ENCODE data around the gene NOC4L. TPM values are rescaled to one million over a fixed set of nuclear protein-coding genes. Genes with fewer than 3 reads are reported as not detected.

NOC4L gene
- polyA plus RNA-seq, 1 of the 3 experiments (the other 2 are of a cell fraction): 12.9 TPM

GRCh38 chr12:132125736-132126135 lies 18.5 kb upstream of the NOC4L start (continued):
- TF ChIP-seq EP300 (IDR thresholded peaks at IDR 0.05; ENCODE audit: borderline replicate concordance in 1 of 2, low read depth in 1 of 2, low read length in 1 of 2) (no peak), RAD21 (IDR thresholded peaks at IDR 0.05; ENCODE audit: low read length) (no peak), YY1 (IDR thresholded peaks at IDR 0.05; ENCODE audit: low read depth) (no peak), TCF12 (IDR thresholded peaks at IDR 0.05) (no peak), FOXJ3 (CRISPR knock-in tag; IDR thresholded peaks at IDR 0.05) (no peak), PBX3 (IDR thresholded peaks at IDR 0.05) (no peak), RCOR1 (IDR thresholded peaks at IDR 0.05; ENCODE audit: low read length) (no peak), TEAD4 (IDR thresholded peaks at IDR 0.05; ENCODE audit: borderline replicate concordance, insufficient read depth) (no peak), RXRA (IDR thresholded peaks at IDR 0.05; ENCODE audit: borderline replicate concordance, low read depth) (no peak), MAX (IDR thresholded peaks at IDR 0.05; ENCODE audit: low read depth) (no peak), SMC3 (IDR thresholded peaks at IDR 0.05; ENCODE audit: low read depth, low read length) (no peak)

DNA sequence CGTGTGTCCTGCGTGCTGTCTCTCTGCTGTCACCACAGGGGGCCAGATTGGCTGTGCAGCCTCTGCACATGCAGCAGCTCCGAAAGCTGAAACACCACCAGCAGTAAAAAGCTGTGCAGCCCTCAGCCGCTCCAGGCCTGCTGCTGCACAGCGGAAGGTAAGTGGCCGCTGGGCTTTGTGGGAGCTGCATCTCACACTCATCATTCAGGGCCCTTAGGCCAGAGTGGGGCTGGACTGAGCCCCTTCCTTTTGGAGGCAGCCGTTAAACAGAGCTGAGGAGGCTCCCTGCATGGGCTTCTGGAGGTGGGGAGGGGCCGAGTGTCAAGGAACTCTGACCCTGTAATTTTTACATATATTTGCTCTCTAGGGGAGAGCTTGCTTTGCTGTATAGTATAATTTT lies 17.2 kb upstream of the NOC4L start:
- Histone ChIP-seq H3K9me3 (no peaks in the 10 kb centered on the region), H4K20me1 (ENCODE audit: insufficient read depth) (no peaks in the 10 kb centered on the region), H3K27me3 (ENCODE audit: insufficient read depth) (no peaks in the 10 kb centered on the region), H3K4me3 (ENCODE audit: low read depth in 2 of 2, low read length in 1 of 2) (no peak overlapping the region; a peak in 1 of 4 replicates), H3K36me3 (replicated peaks in 1 of 2; ENCODE audit: control insufficient read depth in 1 of 2, insufficient read depth in 2 of 2, low read length in 1 of 2) (peaks cover 58 to 70% of the 10 kb centered on the region in 2 experiments), H3K9me2 (no peaks in the 10 kb centered on the region), H3K27ac (ENCODE audit: low read depth in 2 of 2, low read length in 1 of 2) (no peak overlapping the region), H3K79me2 (ENCODE audit: insufficient read depth) (no peaks in the 10 kb centered on the region), H2AFZ (ENCODE audit: low read depth) (no peak overlapping the region), H3K4me2 (no peak overlapping the region), H3K9ac (no peak overlapping the region), H3F3A (replicated peaks; ENCODE audit: insufficient read depth) (peaks cover 9% of the 10 kb centered on the region), H3K4me1 (ENCODE audit: control insufficient read depth in 1 of 2, insufficient read depth in 2 of 2, low read depth in 1 of 2, low read length in 1 of 2) (no peaks in the 10 kb centered on the region)
- WGBS (ENCODE audit: low lambda C conversion rate): 95% methylated on average over 4 of the region's 8 CpGs
- TF ChIP-seq TAF1 (IDR thresholded peaks at IDR 0.05; ENCODE audit: borderline replicate concordance, low read depth, low read length) (no peak), PBX3 (IDR thresholded peaks at IDR 0.05) (no peak), CHD2 (IDR thresholded peaks at IDR 0.05; ENCODE audit: low read length, partially characterized antibody) (no peak), MAX (IDR thresholded peaks at IDR 0.05; ENCODE audit: low read depth) (no peak), IRF3 (IDR thresholded peaks at IDR 0.05; ENCODE audit: low read depth, low read length) (no peak), GABPA (IDR thresholded peaks at IDR 0.05; ENCODE audit: low read depth) (no peak), RFX5 (IDR thresholded peaks at IDR 0.05; ENCODE audit: low read length) (no peak), FOXM1 (IDR thresholded peaks at IDR 0.05; ENCODE audit: low read depth) (no peak), TEAD4 (IDR thresholded peaks at IDR 0.05; ENCODE audit: borderline replicate concordance, insufficient read depth) (no peak), POLR2AphosphoS5 (IDR thresholded peaks at IDR 0.05; ENCODE audit: low read depth, low read length) (no peak), NRF1 (IDR thresholded peaks at IDR 0.05; ENCODE audit: low read depth, low read length) (no peak)
- TF ChIP-seq, protein P1, sequence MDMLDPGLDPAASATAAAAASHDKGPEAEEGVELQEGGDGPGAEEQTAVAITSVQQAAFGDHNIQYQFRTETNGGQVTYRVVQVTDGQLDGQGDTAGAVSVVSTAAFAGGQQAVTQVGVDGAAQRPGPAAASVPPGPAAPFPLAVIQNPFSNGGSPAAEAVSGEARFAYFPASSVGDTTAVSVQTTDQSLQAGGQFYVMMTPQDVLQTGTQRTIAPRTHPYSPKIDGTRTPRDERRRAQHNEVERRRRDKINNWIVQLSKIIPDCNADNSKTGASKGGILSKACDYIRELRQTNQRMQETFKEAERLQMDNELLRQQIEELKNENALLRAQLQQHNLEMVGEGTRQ (IDR thresholded peaks at IDR 0.05; ENCODE audit: borderline replicate concordance, low read depth, low read length): no peak
- TF ChIP-seq, protein P2, sequence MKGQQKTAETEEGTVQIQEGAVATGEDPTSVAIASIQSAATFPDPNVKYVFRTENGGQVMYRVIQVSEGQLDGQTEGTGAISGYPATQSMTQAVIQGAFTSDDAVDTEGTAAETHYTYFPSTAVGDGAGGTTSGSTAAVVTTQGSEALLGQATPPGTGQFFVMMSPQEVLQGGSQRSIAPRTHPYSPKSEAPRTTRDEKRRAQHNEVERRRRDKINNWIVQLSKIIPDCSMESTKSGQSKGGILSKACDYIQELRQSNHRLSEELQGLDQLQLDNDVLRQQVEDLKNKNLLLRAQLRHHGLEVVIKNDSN (IDR thresholded peaks at IDR 0.05; ENCODE audit: borderline replicate concordance, low read depth): no peak
- DNase-seq: no peak
- POLR2A ChIA-PET: no interaction called here
- CTCF ChIA-PET: no interaction called here

All from SK-N-SH (cell line).